ENCODE data around the gene IMPDH1.

The IMPDH1 gene

GRCh38 chr7:128351296-128352152 is 58.3 kb downstream of the IMPDH1 start:
- peak overlapping the region in 3 of 7 experiments; percentile 19 to 28 (median 20) for H3K4me3 ChIP-seq (ENCODE audit: control insufficient read depth in 1 of 7, extremely low read depth in 1 of 7, insufficient read depth in 4 of 7, low read depth in 2 of 7, low read length in 6 of 7)
- 19% methylated on average over 73 of the region's 97 CpGs for WGBS (ENCODE audit: insufficient coverage)
- ChIA-PET POLR2A (interaction anchor here (0.6 kb wide), 1 partner anchor 10 kb away, joined by 4 read pairs; no protein-coding TSS in a partner anchor), CTCF (interaction anchor here (1.1 to 14.5 kb wide), 6 partner anchors 9 to 75 kb away, joined by 3 to 440 read pairs (median 6); partner anchors contain the start of gene IMPDH1)
- H3K27me3 ChIP-seq (replicated peaks in 2 of 5; ENCODE audit: control insufficient read depth in 4 of 5, insufficient read depth in 5 of 5, low read length in 4 of 5) = peaks cover 3 to 54% (median 27%) of the 10 kb centered on the region in 5 experiments
- peak in 2 of 3 donors; percentile 47 to 48 for DNase-seq
- H3K9me3 ChIP-seq (ENCODE audit: control extremely low read depth in 1 of 5, control insufficient read depth in 4 of 5, insufficient read depth in 2 of 5, low read depth in 1 of 5, low read length in 4 of 5) = no peaks in the 10 kb centered on the region
- H3K36me3 ChIP-seq (ENCODE audit: control insufficient read depth in 4 of 4, insufficient read depth in 4 of 4, low read length in 3 of 4) = no peaks in the 10 kb centered on the region
- H3K27ac ChIP-seq (ENCODE audit: insufficient read depth in 1 of 2, low read depth in 1 of 2, low read length in 2 of 2, poor library complexity in 1 of 2, severe bottlenecking in 2 of 2) = no peak overlapping the region
- H3K4me1 ChIP-seq (ENCODE audit: control extremely low read depth in 1 of 4, control insufficient read depth in 4 of 4, insufficient read depth in 4 of 4, low read length in 3 of 4) = peaks cover 0 to 14% (median 10%) of the 10 kb centered on the region in 4 experiments

GRCh38 chr7:128350708-128351295 is 59.0 kb downstream of the IMPDH1 start:
- Histone ChIP-seq H3K9me3 (ENCODE audit: control extremely low read depth in 1 of 5, control insufficient read depth in 4 of 5, insufficient read depth in 2 of 5, low read depth in 1 of 5, low read length in 4 of 5) (no peaks in the 10 kb centered on the region), H3K27me3 (replicated peaks in 2 of 5; ENCODE audit: control insufficient read depth in 4 of 5, insufficient read depth in 5 of 5, low read length in 4 of 5) (peaks cover 3 to 54% (median 25%) of the 10 kb centered on the region in 5 experiments), H3K27ac (ENCODE audit: insufficient read depth in 1 of 2, low read depth in 1 of 2, low read length in 2 of 2, poor library complexity in 1 of 2, severe bottlenecking in 2 of 2) (no peak overlapping the region), H3K4me1 (ENCODE audit: control extremely low read depth in 1 of 4, control insufficient read depth in 4 of 4, insufficient read depth in 4 of 4, low read length in 3 of 4) (peaks cover 0 to 14% (median 10%) of the 10 kb centered on the region in 4 experiments), H3K4me3 (ENCODE audit: control insufficient read depth in 1 of 7, extremely low read depth in 1 of 7, insufficient read depth in 4 of 7, low read depth in 2 of 7, low read length in 6 of 7) (no peak overlapping the region), H3K36me3 (ENCODE audit: control insufficient read depth in 4 of 4, insufficient read depth in 4 of 4, low read length in 3 of 4) (no peaks in the 10 kb centered on the region)
- ChIA-PET CTCF (interaction anchor here (0.9 to 14.5 kb wide), 10 partner anchors 8 to 110 kb away, joined by 3 to 440 read pairs (median 6); partner anchors contain the start of gene IMPDH1), POLR2A (interaction anchor here (0.6 kb wide), 1 partner anchor 9 kb away, joined by 4 read pairs; no protein-coding TSS in a partner anchor)
- 87% methylated on average over 29 of the region's 35 CpGs for WGBS (ENCODE audit: insufficient coverage)
- DNase-seq = no peak

- peaks cover 3 to 50% (median 25%) of the 10 kb centered on the region in 5 experiments for H3K27me3 ChIP-seq (replicated peaks in 2 of 5; ENCODE audit: control insufficient read depth in 4 of 5, insufficient read depth in 5 of 5, low read length in 4 of 5)
- H3K27ac ChIP-seq (ENCODE audit: insufficient read depth in 1 of 2, low read depth in 1 of 2, low read length in 2 of 2, poor library complexity in 1 of 2, severe bottlenecking in 2 of 2) = no peak overlapping the region
- peaks cover 0 to 14% (median 10%) of the 10 kb centered on the region in 4 experiments for H3K4me1 ChIP-seq (ENCODE audit: control extremely low read depth in 1 of 4, control insufficient read depth in 4 of 4, insufficient read depth in 4 of 4, low read length in 3 of 4)
- H3K4me3 ChIP-seq (ENCODE audit: control insufficient read depth in 1 of 7, extremely low read depth in 1 of 7, insufficient read depth in 4 of 7, low read depth in 2 of 7, low read length in 6 of 7) = no peak overlapping the region
- H3K9me3 ChIP-seq (ENCODE audit: control extremely low read depth in 1 of 5, control insufficient read depth in 4 of 5, insufficient read depth in 2 of 5, low read depth in 1 of 5, low read length in 4 of 5) = no peaks in the 10 kb centered on the region
- POLR2A ChIA-PET = no interaction called here
- CTCF ChIA-PET = interaction anchor here (1.3 to 14.5 kb wide), 12 partner anchors 10 to 111 kb away, joined by 3 to 440 read pairs (median 16); no protein-coding TSS in a partner anchor
- WGBS (ENCODE audit: insufficient coverage) = no CpG with 5 or more reads among the region's 4 CpGs
- no peaks in the 10 kb centered on the region for H3K36me3 ChIP-seq (ENCODE audit: control insufficient read depth in 4 of 4, insufficient read depth in 4 of 4, low read length in 3 of 4)
- no peak for DNase-seq
These were observed 60.3 kb downstream of the IMPDH1 start for GRCh38 chr7:128349466-128349825.

GRCh38 chr7:128347647-128348097 is 62.1 kb downstream of the IMPDH1 start:
- H3K4me1 ChIP-seq (ENCODE audit: control extremely low read depth in 1 of 4, control insufficient read depth in 4 of 4, insufficient read depth in 4 of 4, low read length in 3 of 4) = peaks cover 6 to 25% (median 18%) of the 10 kb centered on the region in 4 experiments
- no peak overlapping the region for H3K27ac ChIP-seq (ENCODE audit: insufficient read depth in 1 of 2, low read depth in 1 of 2, low read length in 2 of 2, poor library complexity in 1 of 2, severe bottlenecking in 2 of 2)
- WGBS (ENCODE audit: insufficient coverage) = 0% methylated on average over 2 of the region's 2 CpGs
- DNase-seq = peak; percentile 62 to 74 (median 63)
- H3K27me3 ChIP-seq (replicated peaks in 2 of 5; ENCODE audit: control insufficient read depth in 4 of 5, insufficient read depth in 5 of 5, low read length in 4 of 5) = peaks cover 0 to 40% (median 16%) of the 10 kb centered on the region in 5 experiments
- H3K4me3 ChIP-seq (ENCODE audit: control insufficient read depth in 1 of 7, extremely low read depth in 1 of 7, insufficient read depth in 4 of 7, low read depth in 2 of 7, low read length in 6 of 7) = no peak overlapping the region
- H3K36me3 ChIP-seq (ENCODE audit: control insufficient read depth in 4 of 4, insufficient read depth in 4 of 4, low read length in 3 of 4) = no peaks in the 10 kb centered on the region
- POLR2A ChIA-PET = interaction anchor here (0.7 to 1.1 kb wide), 2 partner anchors 80 to 115 kb away, joined by 3 to 4 read pairs; no protein-coding TSS in a partner anchor
- no peaks in the 10 kb centered on the region for H3K9me3 ChIP-seq (ENCODE audit: control extremely low read depth in 1 of 5, control insufficient read depth in 4 of 5, insufficient read depth in 2 of 5, low read depth in 1 of 5, low read length in 4 of 5)
- CTCF ChIA-PET = interaction anchor here (0.7 to 14.5 kb wide), 28 partner anchors 8 to 127 kb away, joined by 3 to 440 read pairs (median 5); partner anchors contain the start of genes HILPDA and IMPDH1

GRCh38 chr7:128344431-128344774 is 65.4 kb downstream of the IMPDH1 start:
- peaks cover 12 to 27% (median 17%) of the 10 kb centered on the region in 4 experiments for H3K4me1 ChIP-seq (ENCODE audit: control extremely low read depth in 1 of 4, control insufficient read depth in 4 of 4, insufficient read depth in 4 of 4, low read length in 3 of 4)
- no peaks in the 10 kb centered on the region for H3K9me3 ChIP-seq (ENCODE audit: control extremely low read depth in 1 of 5, control insufficient read depth in 4 of 5, insufficient read depth in 2 of 5, low read depth in 1 of 5, low read length in 4 of 5)
- 95% methylated on average over 5 of the region's 5 CpGs for WGBS (ENCODE audit: insufficient coverage)
- no peak for DNase-seq
- no peak overlapping the region for H3K27ac ChIP-seq (ENCODE audit: insufficient read depth in 1 of 2, low read depth in 1 of 2, low read length in 2 of 2, poor library complexity in 1 of 2, severe bottlenecking in 2 of 2)
- H3K36me3 ChIP-seq (ENCODE audit: control insufficient read depth in 4 of 4, insufficient read depth in 4 of 4, low read length in 3 of 4) = peaks cover 0 to 10% (median 6%) of the 10 kb centered on the region in 4 experiments
- ChIA-PET POLR2A (no interaction called here), CTCF (interaction anchor here (0.8 to 14.5 kb wide), 16 partner anchors 10 to 537 kb away, joined by 3 to 440 read pairs (median 5); partner anchors contain the start of gene HILPDA)
- peaks cover 0 to 8% (median 3%) of the 10 kb centered on the region in 5 experiments for H3K27me3 ChIP-seq (replicated peaks in 2 of 5; ENCODE audit: control insufficient read depth in 4 of 5, insufficient read depth in 5 of 5, low read length in 4 of 5)
- H3K4me3 ChIP-seq (ENCODE audit: control insufficient read depth in 1 of 7, extremely low read depth in 1 of 7, insufficient read depth in 4 of 7, low read depth in 2 of 7, low read length in 6 of 7) = peak overlapping the region in 1 of 7 experiments; percentile 90

GRCh38 chr7:128343554-128344430 is 66.0 kb downstream of the IMPDH1 start, which contains the start of gene RBM28:
Gene RBM28, minus strand, starts transcription at chr7:128343908. Its CDS starts 115 bp downstream, at chr7:128343793.
- DNase-seq = peak; percentile 94 to 97 (median 97)
- Histone ChIP-seq H3K9me3 (ENCODE audit: control extremely low read depth in 1 of 5, control insufficient read depth in 4 of 5, insufficient read depth in 2 of 5, low read depth in 1 of 5, low read length in 4 of 5) (no peaks in the 10 kb centered on the region), H3K27ac (ENCODE audit: insufficient read depth in 1 of 2, low read depth in 1 of 2, low read length in 2 of 2, poor library complexity in 1 of 2, severe bottlenecking in 2 of 2) (peak within 1 kb of the TSS; percentile 72 to 92), H3K27me3 (replicated peaks in 2 of 5; ENCODE audit: control insufficient read depth in 4 of 5, insufficient read depth in 5 of 5, low read length in 4 of 5) (peaks cover 0 to 3% (median 1%) of the 10 kb centered on the region in 5 experiments), H3K4me1 (ENCODE audit: control extremely low read depth in 1 of 4, control insufficient read depth in 4 of 4, insufficient read depth in 4 of 4, low read length in 3 of 4) (peaks cover 12 to 27% (median 17%) of the 10 kb centered on the region in 4 experiments), H3K36me3 (ENCODE audit: control insufficient read depth in 4 of 4, insufficient read depth in 4 of 4, low read length in 3 of 4) (peaks cover 0 to 16% (median 9%) of the 10 kb centered on the region in 4 experiments), H3K4me3 (ENCODE audit: control insufficient read depth in 1 of 7, extremely low read depth in 1 of 7, insufficient read depth in 4 of 7, low read depth in 2 of 7, low read length in 6 of 7) (peak within 1 kb of the TSS; percentile 47 to 96 (median 90))
- WGBS (ENCODE audit: insufficient coverage) = 0% methylated on average over 33 of the region's 49 CpGs
- CTCF ChIA-PET = interaction anchor here (0.8 to 14.5 kb wide), 15 partner anchors 10 to 538 kb away, joined by 3 to 440 read pairs (median 5); partner anchors contain the start of gene HILPDA
- POLR2A ChIA-PET = interaction anchor here (0.6 kb wide), 2 partner anchors 9 to 15 kb away, joined by 3 read pairs; no protein-coding TSS in a partner anchor
